NCI-H748 (cell line): Measurements from ENCODE around the gene GFER.
"Not testable (repeated sequence)": the region's sequence is repeated elsewhere in the genome, so short reads cannot be mapped to it uniquely, and the experiment has no call there.

Source experiments
- DNase-seq: peaks from one replicate; lab custom pipeline; 2025; ENCODE audit not compliant: unreplicated experiment; lab: John Stamatoyannopoulos, UW

Gene GFER

GRCh38 chr16:1983544-1984346 lies at the start of gene GFER:
Gene GFER (plus strand): TSS chr16:1984193. CDS start chr16:1984219, 26 bp downstream.
- peak; percentile 95 for DNase-seq

GRCh38 chr16:1936945-1937479 lies 47.0 kb upstream of the GFER start:
- DNase-seq, result no peak

DNA sequence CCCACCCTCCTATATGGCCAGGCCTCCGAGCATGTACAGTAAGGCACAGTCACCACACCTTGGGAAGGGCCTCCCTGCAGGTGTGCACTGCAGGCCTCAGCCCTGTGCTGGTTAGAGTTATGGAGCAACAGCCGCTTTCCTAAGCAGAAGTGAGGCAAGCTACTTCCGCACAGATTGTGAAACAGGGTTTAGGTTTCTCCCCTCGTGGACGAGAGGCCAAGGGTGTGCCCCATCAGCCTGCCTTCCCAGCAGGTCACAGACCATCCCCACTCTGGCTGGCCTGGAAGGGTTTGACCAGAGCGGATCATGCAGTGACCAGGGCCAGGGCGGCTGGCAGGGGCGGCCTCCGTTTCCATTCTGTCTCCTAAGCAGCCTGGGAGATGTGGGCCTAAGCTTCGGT lies 45.7 kb upstream of the GFER start:
- DNase-seq, result no peak

DNA sequence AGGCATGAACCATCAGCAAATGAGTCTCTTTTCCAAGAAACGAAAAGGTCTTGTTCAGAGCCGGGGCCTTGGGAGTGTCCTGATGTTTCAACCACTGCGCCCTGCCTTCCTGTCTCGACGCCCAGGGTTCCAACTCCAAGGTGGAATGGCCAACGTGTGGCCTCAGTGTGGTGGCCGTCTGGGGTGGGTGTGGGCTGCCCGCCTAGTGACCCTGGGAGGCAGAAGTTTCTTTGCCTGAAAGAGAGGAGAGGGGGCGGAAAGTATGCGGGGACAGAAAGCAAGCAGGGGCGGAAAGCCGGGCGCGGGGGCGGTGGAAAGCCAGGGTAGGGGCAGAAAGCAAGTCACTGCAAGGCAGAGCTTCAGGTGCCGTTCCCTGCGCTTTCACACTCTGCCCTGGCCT lies 45.1 kb upstream of the GFER start:
- DNase-seq, result no peak

DNA sequence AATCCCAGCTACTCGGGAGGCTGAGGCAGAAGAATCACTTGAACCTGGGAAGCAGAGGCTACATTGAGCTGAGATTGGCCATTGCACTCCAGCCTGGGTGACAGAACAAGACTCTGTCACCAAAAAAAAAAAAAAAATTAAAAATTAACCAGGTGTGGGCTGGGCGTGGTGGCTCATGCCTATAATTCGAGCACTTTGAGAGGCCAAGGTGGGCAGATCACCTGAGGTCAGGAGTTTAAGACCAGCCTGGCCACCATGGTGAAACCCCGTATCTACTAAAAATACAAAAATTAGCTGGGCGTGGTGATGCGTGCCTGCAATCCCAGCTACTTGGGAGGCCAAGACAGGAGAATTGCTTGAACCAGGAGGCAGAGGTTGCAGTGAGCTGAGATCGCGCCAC lies 44.2 kb upstream of the GFER start:
- DNase-seq, result not testable (repeated sequence)

DNA sequence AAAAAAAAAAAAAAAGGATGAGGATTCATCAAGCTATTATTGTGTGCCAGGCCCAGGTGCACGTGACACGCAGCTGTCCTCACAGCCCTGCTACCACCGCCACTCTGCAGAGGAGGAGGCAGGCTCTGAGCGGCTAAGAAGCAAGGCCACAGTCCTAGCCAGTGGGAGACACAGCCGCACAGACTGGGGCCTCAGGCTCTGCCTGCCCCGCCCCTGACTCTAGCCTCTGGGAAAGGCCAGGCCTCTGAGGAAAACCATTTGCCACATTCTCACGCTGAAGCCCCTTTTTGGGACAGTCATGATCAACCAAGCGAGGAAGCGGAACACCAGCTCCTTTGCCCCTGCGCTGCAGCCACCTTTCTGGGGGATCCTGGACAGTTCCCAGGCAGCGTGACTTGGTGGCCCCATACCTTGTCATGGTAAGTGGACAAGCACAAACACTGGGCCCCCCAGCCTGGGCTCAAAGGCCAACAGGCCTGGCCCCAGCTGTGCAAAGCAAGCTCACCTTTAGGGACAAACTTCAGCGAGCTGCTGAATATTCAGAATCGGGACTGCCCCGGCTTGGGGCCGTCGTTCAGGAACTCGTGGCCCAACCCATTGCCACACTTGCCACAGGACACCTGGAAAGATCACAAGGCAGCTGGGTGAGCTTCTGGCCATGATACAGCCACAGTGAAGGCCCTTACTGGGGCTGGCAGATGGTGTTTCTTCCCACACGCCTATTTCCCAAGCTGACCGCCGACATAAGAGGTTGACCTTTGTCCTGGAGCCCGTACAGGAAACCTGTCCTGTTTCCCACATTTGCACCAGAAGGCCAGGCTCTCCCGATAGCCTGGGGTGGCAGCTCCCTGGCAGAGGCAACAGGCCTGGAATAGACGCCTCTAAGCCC lies 43.5 kb upstream of the GFER start:
- no peak for DNase-seq

- DNase-seq, result no peak
These were observed 42.6 kb upstream of the GFER start for GRCh38 chr16:1941162-1942046.

GRCh38 chr16:1942047-1942809 lies 41.8 kb upstream of the GFER start:
- no peak for DNase-seq

DNA sequence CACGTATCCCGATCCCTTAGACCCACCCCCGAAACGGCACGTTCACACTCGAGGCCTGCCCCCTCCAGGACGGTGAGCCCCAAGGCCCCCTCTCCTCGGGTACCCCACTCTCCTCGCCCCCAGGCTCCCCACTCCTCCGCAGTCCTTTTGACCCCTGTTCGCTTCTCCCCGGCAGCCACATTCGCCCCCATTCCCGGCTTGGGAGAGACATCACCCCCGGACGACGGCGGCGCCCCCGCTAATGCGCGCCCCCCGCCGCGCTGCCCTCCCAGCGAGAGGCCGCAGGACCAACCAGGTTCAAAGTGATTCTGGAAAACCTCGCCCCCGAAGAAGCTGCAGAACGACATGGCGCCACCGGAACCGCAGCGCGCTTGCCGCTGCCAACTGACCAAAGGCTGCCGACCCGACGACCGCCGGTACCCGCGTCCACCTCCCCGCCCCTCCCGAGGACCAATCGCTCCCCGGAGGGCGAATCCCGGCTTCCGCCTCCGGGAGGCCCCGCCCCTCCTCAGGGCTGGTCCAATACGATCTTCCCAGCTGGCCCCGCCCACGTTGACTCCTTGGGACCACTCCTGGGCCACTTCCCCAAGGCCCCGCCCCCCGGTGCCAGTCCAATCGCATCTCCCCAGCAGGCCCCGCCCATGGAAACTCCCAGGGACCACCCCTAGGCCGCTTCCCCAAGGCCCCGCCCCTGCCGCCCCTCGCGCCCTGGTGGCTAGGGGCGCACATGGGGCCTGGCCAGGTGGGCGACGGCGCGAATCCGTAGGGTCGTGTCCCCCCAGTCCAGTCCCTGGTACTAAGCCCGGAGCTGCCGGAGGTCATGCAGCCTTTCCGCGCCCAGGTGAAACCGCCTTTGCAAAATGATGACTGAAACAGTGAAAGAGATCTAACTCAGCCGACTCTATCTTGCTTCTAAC lies 40.9 kb upstream of the GFER start, which contains the start of gene MSRB1:
MSRB1 (minus strand) TSS at position 390 of the 917 bp plus-strand sequence; CDS start at position 347, 43 bp downstream.
- peak; percentile 97 for DNase-seq

DNA sequence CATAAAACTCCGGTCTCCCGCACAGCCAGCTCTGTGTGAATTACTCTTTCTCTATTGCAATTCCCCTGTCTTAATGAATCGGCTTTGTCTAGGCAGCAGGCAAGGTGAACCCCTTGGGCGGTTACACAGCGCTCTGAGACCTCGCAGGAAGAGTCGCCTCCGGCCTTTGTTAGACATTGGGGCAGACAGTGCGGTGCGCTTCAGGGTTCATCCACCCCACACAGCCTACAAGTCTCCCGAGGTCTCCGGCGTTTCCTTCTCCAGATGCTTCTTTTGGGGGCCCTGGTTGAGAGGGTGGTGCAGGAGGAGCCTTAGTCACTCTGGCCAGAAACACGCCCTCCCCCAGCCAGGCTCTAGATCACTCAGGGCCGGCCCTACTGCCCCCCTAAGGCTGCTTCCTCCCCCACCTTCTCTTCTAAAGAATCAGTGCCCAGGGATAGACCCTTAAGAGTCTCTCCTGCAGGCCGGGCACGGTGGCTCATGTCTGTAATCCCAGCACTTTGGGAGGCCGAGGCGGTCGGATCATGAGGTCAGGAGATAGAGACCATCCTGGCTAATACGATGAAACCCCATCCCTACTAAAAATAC lies 39.3 kb upstream of the GFER start:
- DNase-seq, result no peak

- no peak for DNase-seq
These were observed 38.2 kb upstream of the GFER start for GRCh38 chr16:1945559-1946391.

GRCh38 chr16:1946495-1947368 lies 37.3 kb upstream of the GFER start:
- no peak for DNase-seq

GRCh38 chr16:1947369-1947670 lies 36.7 kb upstream of the GFER start:
- DNase-seq, result no peak

GRCh38 chr16:1949507-1949906 lies 34.5 kb upstream of the GFER start:
- DNase-seq, result no peak

DNA sequence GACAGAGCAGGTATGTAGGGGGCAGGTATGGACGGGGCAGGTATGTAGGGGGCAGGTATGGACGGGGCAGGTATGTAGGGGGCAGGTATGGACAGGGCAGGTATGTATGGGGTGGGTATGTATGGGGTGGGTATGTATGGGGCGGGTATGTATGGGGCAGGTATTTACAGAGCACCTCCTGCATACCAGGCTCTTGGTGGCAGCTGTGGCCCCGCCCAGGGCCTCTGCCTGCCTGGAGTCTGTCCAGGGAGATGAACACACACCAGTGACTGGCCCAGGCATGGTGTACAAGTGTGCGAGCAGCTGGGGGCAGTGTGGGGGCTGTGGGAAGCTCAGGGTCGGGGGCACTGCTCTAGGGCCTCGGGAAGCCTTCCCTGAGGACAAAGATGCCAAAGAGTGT lies 33.9 kb upstream of the GFER start:
- DNase-seq, result no peak

GRCh38 chr16:1950559-1950958 lies 33.4 kb upstream of the GFER start:
- DNase-seq, result no peak

DNA sequence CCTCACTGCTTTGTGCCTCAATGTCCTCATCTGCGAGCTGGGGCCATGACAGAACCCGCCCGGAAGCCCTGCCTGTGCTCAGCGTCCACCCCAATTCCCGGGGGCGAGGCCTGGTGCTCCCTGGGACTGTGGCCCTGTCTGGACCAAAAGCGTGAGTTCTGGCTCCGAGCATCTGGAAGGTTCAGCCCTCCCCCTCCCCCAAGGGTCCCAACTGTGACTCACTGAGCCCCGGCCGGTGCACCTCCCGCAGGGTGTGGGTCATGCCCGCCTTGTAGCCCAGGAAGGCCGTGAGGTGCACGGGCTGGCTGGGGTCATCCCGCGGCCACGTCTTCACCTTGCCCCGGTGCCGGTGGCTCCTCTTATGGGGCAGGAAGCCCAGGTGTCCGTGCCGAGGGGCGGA lies 30.3 kb upstream of the GFER start:
- DNase-seq, result no peak
